Mammary epithelial cell (primary cell): ENCODE data around the gene ADCY7.

Experiments used
- EZH2 ChIP-seq: IDR thresholded peaks from 2 replicates; pipeline ENCODE4 v1.6.1; 2012; ENCODE audit warnings: low read length, inconsistent platforms, borderline replicate concordance
- TF ChIP-seq, protein P1 (sequence below), 2 donors: IDR thresholded peaks in 1 of 2; conservative IDR thresholded peaks in 1 of 2; 2 replicates each; pipeline ENCODE4 v1.5.1; 2011 to 2012; ENCODE audit warnings: inconsistent platforms in 2 of 2, low read length in 2 of 2, mild to moderate bottlenecking in 2 of 2, control low read depth in 1 of 2, low read depth in 1 of 2; ENCODE audit not compliant: insufficient read depth in 1 of 2; ENCODE audit errors: extremely low read depth in 1 of 2

- TF ChIP-seq, protein P1, sequence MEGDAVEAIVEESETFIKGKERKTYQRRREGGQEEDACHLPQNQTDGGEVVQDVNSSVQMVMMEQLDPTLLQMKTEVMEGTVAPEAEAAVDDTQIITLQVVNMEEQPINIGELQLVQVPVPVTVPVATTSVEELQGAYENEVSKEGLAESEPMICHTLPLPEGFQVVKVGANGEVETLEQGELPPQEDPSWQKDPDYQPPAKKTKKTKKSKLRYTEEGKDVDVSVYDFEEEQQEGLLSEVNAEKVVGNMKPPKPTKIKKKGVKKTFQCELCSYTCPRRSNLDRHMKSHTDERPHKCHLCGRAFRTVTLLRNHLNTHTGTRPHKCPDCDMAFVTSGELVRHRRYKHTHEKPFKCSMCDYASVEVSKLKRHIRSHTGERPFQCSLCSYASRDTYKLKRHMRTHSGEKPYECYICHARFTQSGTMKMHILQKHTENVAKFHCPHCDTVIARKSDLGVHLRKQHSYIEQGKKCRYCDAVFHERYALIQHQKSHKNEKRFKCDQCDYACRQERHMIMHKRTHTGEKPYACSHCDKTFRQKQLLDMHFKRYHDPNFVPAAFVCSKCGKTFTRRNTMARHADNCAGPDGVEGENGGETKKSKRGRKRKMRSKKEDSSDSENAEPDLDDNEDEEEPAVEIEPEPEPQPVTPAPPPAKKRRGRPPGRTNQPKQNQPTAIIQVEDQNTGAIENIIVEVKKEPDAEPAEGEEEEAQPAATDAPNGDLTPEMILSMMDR (conservative IDR thresholded peaks at IDR 0.05 in 1 of 2, IDR thresholded peaks at IDR 0.05 in 1 of 2; ENCODE audit: extremely low read depth in 1 of 2, insufficient read depth in 1 of 2, low read depth in 1 of 2, low read length in 2 of 2), result no peak
- TF ChIP-seq EZH2, result no peak
Observed at GRCh38 chr16:50259334-50260205, 6.8 kb upstream of the ADCY7 start.
